Fibroblast of skin of back (primary cell): ENCODE measurements around the gene ANKRD13A.
A peak's percentile ranks its signal among the peaks of the same experiment; 100 is the strongest.
"Not testable (repeated sequence)": the region's sequence is repeated elsewhere in the genome, so short reads cannot be mapped to it uniquely, and the experiment has no call there.

Source experiments
- DNase-seq: peaks from one replicate; pipeline ENCODE4 v3.0.0-alpha.2; 2013

Gene ANKRD13A

GRCh38 chr12:110049034-110049433 lies 49.8 kb downstream of the ANKRD13A start:
- not testable (repeated sequence) for DNase-seq

- not testable (repeated sequence) for DNase-seq
Measured at GRCh38 chr12:110049666-110050065, 50.4 kb downstream of the ANKRD13A start.

GRCh38 chr12:110050927-110051326 lies 51.7 kb downstream of the ANKRD13A start:
- DNase-seq, result no peak

- DNase-seq, result peak; percentile 84
Measured at GRCh38 chr12:110055375-110056352, 56.4 kb downstream of the ANKRD13A start.

GRCh38 chr12:110056643-110057042 lies 57.4 kb downstream of the ANKRD13A start:
- not testable (repeated sequence) for DNase-seq

- no peak for DNase-seq
Measured at GRCh38 chr12:110058875-110059615, 59.8 kb downstream of the ANKRD13A start.

GRCh38 chr12:110059651-110060000 lies 60.4 kb downstream of the ANKRD13A start:
- no peak for DNase-seq

- DNase-seq, result no peak
Measured at GRCh38 chr12:110062241-110062640, 63.0 kb downstream of the ANKRD13A start.

GRCh38 chr12:110065540-110065939 lies 66.3 kb downstream of the ANKRD13A start:
- no peak for DNase-seq

GRCh38 chr12:110067531-110067930 lies 68.3 kb downstream of the ANKRD13A start:
- DNase-seq, result no peak

- DNase-seq, result not testable (repeated sequence)
Measured at GRCh38 chr12:110068115-110068514, 68.9 kb downstream of the ANKRD13A start.

GRCh38 chr12:110068654-110069053 lies 69.4 kb downstream of the ANKRD13A start:
- no peak for DNase-seq

GRCh38 chr12:110071504-110071903 lies 72.3 kb downstream of the ANKRD13A start:
- DNase-seq, result no peak

- no peak for DNase-seq
Measured at GRCh38 chr12:110071967-110072366, 72.7 kb downstream of the ANKRD13A start.

- not testable (repeated sequence) for DNase-seq
Measured at GRCh38 chr12:110072636-110073035, 73.4 kb downstream of the ANKRD13A start.

- no peak for DNase-seq
Measured at GRCh38 chr12:110073049-110073831, 74.0 kb downstream of the ANKRD13A start.

GRCh38 chr12:110074089-110074488 lies 74.9 kb downstream of the ANKRD13A start:
- no peak for DNase-seq

- no peak for DNase-seq
Measured at GRCh38 chr12:110075880-110076279, 76.7 kb downstream of the ANKRD13A start.

- no peak for DNase-seq
Measured at GRCh38 chr12:110077800-110078199, 78.6 kb downstream of the ANKRD13A start.

GRCh38 chr12:110079477-110080400 lies 80.5 kb downstream of the ANKRD13A start:
- DNase-seq, result no peak

- DNase-seq, result no peak
Measured at GRCh38 chr12:110080410-110080809, 81.2 kb downstream of the ANKRD13A start.
